GM18868 (cell line): ENCODE measurements around the gene DEFB121.
"Not testable (repeated sequence)": the region's sequence is repeated elsewhere in the genome, so short reads cannot be mapped to it uniquely, and the experiment has no call there.

Source experiments
- ATAC-seq: cut with Tn5 transposase; IDR thresholded peaks from one replicate; pipeline ENCODE4 v1.9.1; 2021; ENCODE audit warnings: mild to moderate bottlenecking, moderate library complexity; ENCODE audit not compliant: unreplicated experiment

DEFB121 gene

GRCh38 chr20:31406115-31406514, at the start of gene DEFB121:
Gene DEFB121, minus strand, starts transcription at chr20:31406215. Its CDS starts 63 bp downstream, at chr20:31406152.
- no peak for ATAC-seq

GRCh38 chr20:31454361-31454760, 48.3 kb upstream of the DEFB121 start:
- ATAC-seq: no peak

- ATAC-seq: no peak
Measured at GRCh38 chr20:31452575-31452974, 46.6 kb upstream of the DEFB121 start.

GRCh38 chr20:31449511-31450414, 43.7 kb upstream of the DEFB121 start:
- ATAC-seq: no peak

- no peak for ATAC-seq
Measured at GRCh38 chr20:31446084-31446819, 40.2 kb upstream of the DEFB121 start.

- ATAC-seq: no peak
Measured at GRCh38 chr20:31440012-31440659, 34.1 kb upstream of the DEFB121 start, which contains the start of gene DEFB123. Gene DEFB123, plus strand, starts transcription at chr20:31440632. Its CDS starts 67 bp downstream, at chr20:31440699.

GRCh38 chr20:31430568-31431115, 24.6 kb upstream of the DEFB121 start:
- no peak for ATAC-seq

- ATAC-seq: not testable (repeated sequence)
Measured at GRCh38 chr20:31427576-31427975, 21.6 kb upstream of the DEFB121 start.

GRCh38 chr20:31426891-31427551, 21.0 kb upstream of the DEFB121 start:
- ATAC-seq: not testable (repeated sequence)

GRCh38 chr20:31425797-31426196, 19.8 kb upstream of the DEFB121 start:
- ATAC-seq: no peak

GRCh38 chr20:31418307-31418706, 12.3 kb upstream of the DEFB121 start:
- ATAC-seq: no peak

- ATAC-seq: no peak
Measured at GRCh38 chr20:31415653-31416052, 9.6 kb upstream of the DEFB121 start.

- ATAC-seq: no peak
Measured at GRCh38 chr20:31414381-31414780, 8.4 kb upstream of the DEFB121 start.

GRCh38 chr20:31410011-31410410, 4.0 kb upstream of the DEFB121 start:
- ATAC-seq: no peak

GRCh38 chr20:31403886-31404285, 2.1 kb downstream of the DEFB121 start:
- ATAC-seq: no peak

- ATAC-seq: no peak
Measured at GRCh38 chr20:31394900-31395299, 11.1 kb downstream of the DEFB121 start.

- no peak for ATAC-seq
Measured at GRCh38 chr20:31392836-31393235, 13.2 kb downstream of the DEFB121 start.

- no peak for ATAC-seq
Measured at GRCh38 chr20:31390490-31390889, 15.5 kb downstream of the DEFB121 start, which contains the start of gene DEFB119. Gene DEFB119, minus strand, starts transcription at chr20:31390590. Its CDS starts 107 bp downstream, at chr20:31390483.

GRCh38 chr20:31374346-31374745, 31.7 kb downstream of the DEFB121 start:
- ATAC-seq: no peak

GRCh38 chr20:31368301-31368700, 37.7 kb downstream of the DEFB121 start, which contains the start of gene DEFB118:
Gene DEFB118, plus strand, starts transcription at chr20:31368601. Its CDS starts 50 bp downstream, at chr20:31368651.
- ATAC-seq: no peak
